Fibroblast of lung (primary cell): ENCODE data around the gene NR6A1.

Experiments used
- EZH2 ChIP-seq: IDR thresholded peaks from 2 replicates; pipeline ENCODE4 v1.5.1; 2012; ENCODE audit warnings: low read length, control low read depth, mild to moderate bottlenecking; ENCODE audit errors: missing control alignments
- TF ChIP-seq, protein P1 (sequence below), 2 donors: IDR thresholded peaks in 1 of 2; conservative IDR thresholded peaks in 1 of 2; 1 replicate in 1 of 2; 2 replicates in 1 of 2; pipeline ENCODE4 v1.5.1; 2011 to 2012; ENCODE audit warnings: low read length in 2 of 2, control low read depth in 1 of 2, inconsistent platforms in 1 of 2, low read depth in 1 of 2, mild to moderate bottlenecking in 1 of 2

DNA sequence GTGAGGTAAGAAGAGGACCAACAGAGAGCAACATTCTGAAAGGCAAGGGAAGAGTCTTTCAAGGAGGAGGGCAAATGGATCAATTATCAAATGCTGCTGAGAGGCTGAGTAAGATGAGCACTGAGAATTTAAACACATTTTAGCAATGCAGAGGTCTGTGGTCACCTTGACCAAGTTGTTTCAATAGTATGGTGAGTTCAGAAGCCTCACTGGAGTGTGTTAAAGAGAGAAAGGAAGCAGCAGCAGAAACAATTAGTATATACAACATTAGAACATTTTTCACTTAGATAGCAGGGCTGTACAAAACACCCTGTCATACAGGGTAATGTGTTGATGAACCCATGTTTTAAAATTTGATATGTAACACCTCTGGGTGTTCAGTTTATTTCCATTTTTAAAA is 131.5 kb downstream of the NR6A1 start:
- TF ChIP-seq, protein P1, sequence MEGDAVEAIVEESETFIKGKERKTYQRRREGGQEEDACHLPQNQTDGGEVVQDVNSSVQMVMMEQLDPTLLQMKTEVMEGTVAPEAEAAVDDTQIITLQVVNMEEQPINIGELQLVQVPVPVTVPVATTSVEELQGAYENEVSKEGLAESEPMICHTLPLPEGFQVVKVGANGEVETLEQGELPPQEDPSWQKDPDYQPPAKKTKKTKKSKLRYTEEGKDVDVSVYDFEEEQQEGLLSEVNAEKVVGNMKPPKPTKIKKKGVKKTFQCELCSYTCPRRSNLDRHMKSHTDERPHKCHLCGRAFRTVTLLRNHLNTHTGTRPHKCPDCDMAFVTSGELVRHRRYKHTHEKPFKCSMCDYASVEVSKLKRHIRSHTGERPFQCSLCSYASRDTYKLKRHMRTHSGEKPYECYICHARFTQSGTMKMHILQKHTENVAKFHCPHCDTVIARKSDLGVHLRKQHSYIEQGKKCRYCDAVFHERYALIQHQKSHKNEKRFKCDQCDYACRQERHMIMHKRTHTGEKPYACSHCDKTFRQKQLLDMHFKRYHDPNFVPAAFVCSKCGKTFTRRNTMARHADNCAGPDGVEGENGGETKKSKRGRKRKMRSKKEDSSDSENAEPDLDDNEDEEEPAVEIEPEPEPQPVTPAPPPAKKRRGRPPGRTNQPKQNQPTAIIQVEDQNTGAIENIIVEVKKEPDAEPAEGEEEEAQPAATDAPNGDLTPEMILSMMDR (conservative IDR thresholded peaks at IDR 0.05 in 1 of 2, IDR thresholded peaks at IDR 0.05 in 1 of 2; ENCODE audit: low read depth in 1 of 2, low read length in 2 of 2), result no peak
- no peak for TF ChIP-seq EZH2
